ENCODE measurements around the gene MEN1. TPM values are rescaled to one million over a fixed set of nuclear protein-coding genes. Genes with fewer than 3 reads are reported as not detected.
A peak's percentile ranks its signal among the peaks of the same experiment; 100 is the strongest.

The MEN1 gene
- total and polyA plus RNA-seq, 9 of the 15 experiments (the other 6 are each of a cell fraction or from before 2014, with no cell fraction given), result 3.4 to 57.2 (median 19.3) TPM

DNA sequence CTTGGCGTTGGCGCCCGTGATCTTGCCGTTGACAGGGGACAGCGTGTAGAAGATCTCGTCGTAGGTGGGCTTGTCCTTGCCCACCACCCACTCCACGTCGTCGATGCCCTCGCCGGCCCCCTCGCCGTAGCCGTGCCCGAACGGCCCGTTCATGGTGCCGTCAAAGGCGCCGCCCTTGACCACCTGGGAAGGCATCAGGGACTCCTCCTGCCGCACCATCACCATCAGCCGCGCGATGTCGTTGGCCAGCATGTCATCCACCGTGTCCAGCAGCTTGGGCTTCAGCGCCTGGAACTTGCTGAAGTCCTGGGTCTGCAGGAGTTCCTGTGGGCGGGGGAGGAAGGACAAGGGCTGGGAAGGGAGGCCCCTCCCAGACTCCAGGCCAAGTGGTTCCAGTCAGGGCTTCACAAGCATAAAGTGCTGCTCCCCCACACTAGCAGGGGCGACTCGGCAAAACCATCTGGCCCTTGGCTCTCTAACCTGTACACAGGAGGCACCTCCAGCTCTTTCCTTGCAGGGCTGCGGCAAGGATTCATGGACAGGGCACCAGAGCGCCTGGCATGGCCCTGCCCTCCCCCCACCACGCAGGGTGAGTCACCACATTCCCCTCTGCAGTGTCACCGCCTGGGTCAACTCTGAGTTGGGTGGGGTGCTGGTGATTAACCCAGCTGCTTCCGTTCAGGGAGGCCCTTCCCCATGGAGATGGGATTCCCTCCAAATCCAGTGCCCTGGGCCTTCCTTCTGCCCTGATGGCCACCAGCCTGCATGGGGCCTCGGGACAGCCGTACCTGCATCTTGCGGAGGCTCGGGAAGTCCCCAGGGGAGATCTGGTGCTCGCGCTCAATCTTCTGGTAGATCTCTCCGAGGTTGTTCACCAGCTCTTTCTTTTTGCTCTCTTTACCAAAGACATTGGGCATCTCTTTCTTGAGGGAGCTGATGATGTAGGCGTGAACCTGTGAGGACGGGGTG lies 44.5 kb upstream of the MEN1 start (continued):
- TF ChIP-seq, protein P1, sequence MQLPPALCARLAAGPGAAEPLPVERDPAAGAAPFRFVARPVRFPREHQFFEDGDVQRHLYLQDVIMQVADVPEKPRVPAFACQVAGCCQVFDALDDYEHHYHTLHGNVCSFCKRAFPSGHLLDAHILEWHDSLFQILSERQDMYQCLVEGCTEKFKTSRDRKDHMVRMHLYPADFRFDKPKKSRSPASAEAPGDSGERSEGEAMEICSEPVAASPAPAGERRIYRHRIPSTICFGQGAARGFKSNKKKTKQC (CRISPR knock-in tag; IDR thresholded peaks at IDR 0.05), result no peak
- TF ChIP-seq ZKSCAN1 (IDR thresholded peaks at IDR 0.05; ENCODE audit: low read depth, low read length) (0 out of 2 replicates have a peak, but pooled peaks have one; percentile 9), ELF4 (CRISPR knock-in tag; IDR thresholded peaks at IDR 0.05) (peak; percentile 54; the same call in 1 of the 2 replicates), EP300 (IDR thresholded peaks at IDR 0.05; ENCODE audit: low read length) (peak; percentile 73; the same call in 1 of the 2 replicates), MBD2 (IDR thresholded peaks at IDR 0.05; ENCODE audit: borderline replicate concordance, low read depth) (peak; percentile 70), SIN3A (IDR thresholded peaks at IDR 0.05; ENCODE audit: borderline replicate concordance in 2 of 2, control insufficient read depth in 1 of 2, low read depth in 2 of 2, low read length in 2 of 2) (0 out of 4 replicates have a peak, but pooled peaks of 1 of the 2 experiments have one; percentile 3), CXXC5 (CRISPR knock-in tag; IDR thresholded peaks at IDR 0.05) (peak; percentile 77), CHD2 (IDR thresholded peaks at IDR 0.05; ENCODE audit: low read depth, low read length) (0 out of 2 replicates have a peak, but pooled peaks have one; percentile 12), SMAD4 (CRISPR knock-in tag; conservative IDR thresholded peaks at IDR 0.05) (peak; percentile 86), IRF1 (CRISPR knock-in tag; IDR thresholded peaks at IDR 0.05; ENCODE audit: borderline replicate concordance) (no peak), RBM39 (optimal IDR thresholded peaks at IDR 0.05; ENCODE audit: low read depth, low read length) (no peak), TEAD1 (CRISPR knock-in tag; IDR thresholded peaks at IDR 0.05) (peak; percentile 88 to 100), NFIC (IDR thresholded peaks at IDR 0.05) (peak; percentile 57), HIVEP1 (CRISPR knock-in tag; IDR thresholded peaks at IDR 0.05) (peak; percentile 75; the same call in 1 of the 2 replicates), ELF1 (tag; IDR thresholded peaks at IDR 0.05) (no peak), BRF1 (IDR thresholded peaks at IDR 0.05; ENCODE audit: borderline replicate concordance, extremely low read depth, insufficient read length) (no peak), NFE2 (IDR thresholded peaks at IDR 0.05; ENCODE audit: low read depth) (peak; percentile 83), ZNF395 (CRISPR knock-in tag; IDR thresholded peaks at IDR 0.05) (peak; percentile 76; the same call in 1 of the 2 replicates), SP1 (CRISPR knock-in tag; IDR thresholded peaks at IDR 0.05) (peak; percentile 34; the same call in 1 of the 2 replicates), NR1H2 (CRISPR knock-in tag; IDR thresholded peaks at IDR 0.05) (no peak)
- TF ChIP-seq, protein P2, sequence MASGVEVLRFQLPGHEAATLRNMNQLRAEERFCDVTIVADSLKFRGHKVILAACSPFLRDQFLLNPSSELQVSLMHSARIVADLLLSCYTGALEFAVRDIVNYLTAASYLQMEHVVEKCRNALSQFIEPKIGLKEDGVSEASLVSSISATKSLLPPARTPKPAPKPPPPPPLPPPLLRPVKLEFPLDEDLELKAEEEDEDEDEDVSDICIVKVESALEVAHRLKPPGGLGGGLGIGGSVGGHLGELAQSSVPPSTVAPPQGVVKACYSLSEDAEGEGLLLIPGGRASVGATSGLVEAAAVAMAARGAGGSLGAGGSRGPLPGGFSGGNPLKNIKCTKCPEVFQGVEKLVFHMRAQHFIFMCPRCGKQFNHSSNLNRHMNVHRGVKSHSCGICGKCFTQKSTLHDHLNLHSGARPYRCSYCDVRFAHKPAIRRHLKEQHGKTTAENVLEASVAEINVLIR (CRISPR knock-in tag; IDR thresholded peaks at IDR 0.05), result no peak
